Measurements from ENCODE around the gene ADGRB3.

GRCh38 chr6:68701159-68701558, 66.1 kb downstream of the ADGRB3 start:
- no peak for TF ChIP-seq POLR2AphosphoS5 (IDR thresholded peaks at IDR 0.05; ENCODE audit: borderline replicate concordance, low read depth, low read length)
- no peak for TF ChIP-seq EZH2 (IDR thresholded peaks at IDR 0.05)
- no peak for TF ChIP-seq FOXP2 (optimal IDR thresholded peaks at IDR 0.05; ENCODE audit: control extremely low read depth, extremely low read length, insufficient read depth)

All from SK-N-MC (cell line).